Left ventricle myocardium inferior (tissue), 1 donor: ENCODE measurements around the gene SLC6A13. TPM values are rescaled to one million over a fixed set of nuclear protein-coding genes. Genes with fewer than 3 reads are reported as not detected.
A peak's percentile ranks its signal among the peaks of the same experiment; 100 is the strongest.
"Not testable (repeated sequence)": the region's sequence is repeated elsewhere in the genome, so short reads cannot be mapped to it uniquely, and the experiment has no call there.

Experiments
- DNase-seq: peaks from one replicate; pipeline ENCODE4 v3.0.0-alpha.2; 2020
- H3K27ac ChIP-seq: fragments of 200-600 bp; replicated peaks from 2 replicates; pipeline ENCODE4 v1.8.0; 2021
- H3K27me3 ChIP-seq: fragments of 200-600 bp; 2 replicates; pipeline ENCODE4 v1.8.0; 2021; ENCODE audit warnings: low read depth
- H3K36me3 ChIP-seq: fragments of 200-600 bp; 2 replicates; pipeline ENCODE4 v1.8.0; 2021
- H3K4me1 ChIP-seq: fragments of 200-600 bp; 2 replicates; pipeline ENCODE4 v1.8.0; 2021
- H3K4me3 ChIP-seq: fragments of 200-600 bp; 2 replicates; pipeline ENCODE4 v1.8.0; 2021; ENCODE audit warnings: mild to moderate bottlenecking, moderate library complexity
- H3K9me3 ChIP-seq: fragments of 200-600 bp; replicated peaks from 2 replicates; pipeline ENCODE4 v1.8.0; 2021
- CTCF ChIP-seq: fragments of 200-600 bp; IDR thresholded peaks from 2 replicates; pipeline ENCODE4 v1.8.0; 2021; ENCODE audit warnings: antibody characterized with exemption, mild to moderate bottlenecking, borderline replicate concordance
- intact Hi-C: fragments of 100-400 bp; cut with micrococcal nuclease; formaldehyde crosslinking; loops from one replicate; pipeline ENCODE4 v1.11.0; 2022
- total RNA-seq: library from RNA; stranded (reverse); fragmentation: NEBNext Ultra II Directional; extraction: Animal tissue kit (Norgen Biotek cat#: 25700); gene quantifications from one replicate; pipeline ENCODE4 v1.2.1, GENCODE V29; 2021
- donor health status: DM: no; HTN: yes; CAD: no; lungs with severe emphysema.

The SLC6A13 gene
- total RNA-seq, 1 donor from 2014 or later = 1.8 TPM

- Histone ChIP-seq H3K9me3 (no peaks in the 10 kb centered on the region), H3K36me3 (no peaks in the 10 kb centered on the region), H3K4me3 (no peak overlapping the region), H3K27ac (no peak overlapping the region), H3K4me1 (no peaks in the 10 kb centered on the region), H3K27me3 (peaks cover 7% of the 10 kb centered on the region)
- intact Hi-C loops = no loop called here
- TF ChIP-seq CTCF = peak; percentile 63
- peak; percentile 55 for DNase-seq
These were observed 42.7 kb downstream of the SLC6A13 start for GRCh38 chr12:219891-220352.

GRCh38 chr12:218728-219590, 43.7 kb downstream of the SLC6A13 start:
- H3K4me1 ChIP-seq = no peaks in the 10 kb centered on the region
- DNase-seq = no peak
- H3K27ac ChIP-seq = no peak overlapping the region
- peaks cover 7% of the 10 kb centered on the region for H3K27me3 ChIP-seq
- H3K36me3 ChIP-seq = no peaks in the 10 kb centered on the region
- no peaks in the 10 kb centered on the region for H3K9me3 ChIP-seq
- intact Hi-C loops = no loop called here
- TF ChIP-seq CTCF = no peak
- no peak overlapping the region for H3K4me3 ChIP-seq

- Histone ChIP-seq H3K27me3 (peaks cover 11% of the 10 kb centered on the region), H3K4me1 (no peaks in the 10 kb centered on the region)
- intact Hi-C loops = no loop called here
These were observed 44.4 kb downstream of the SLC6A13 start for GRCh38 chr12:218221-218620.

GRCh38 chr12:217029-217428, 45.6 kb downstream of the SLC6A13 start:
- H3K36me3 ChIP-seq, H3K4me1 ChIP-seq, DNase-seq, H3K27ac ChIP-seq, H3K9me3 ChIP-seq, intact Hi-C loops, H3K4me3 ChIP-seq: not testable (repeated sequence)
- H3K27me3 ChIP-seq = peaks cover 18% of the 10 kb centered on the region

More at GRCh38 chr12:218221-218620, 44.4 kb downstream of the SLC6A13 start:
- no peak for TF ChIP-seq CTCF
- DNase-seq = no peak
- no peak overlapping the region for H3K27ac ChIP-seq
- H3K9me3 ChIP-seq = no peaks in the 10 kb centered on the region
- H3K4me3 ChIP-seq = no peak overlapping the region
- H3K36me3 ChIP-seq = no peaks in the 10 kb centered on the region

GRCh38 chr12:215116-215515, 47.5 kb downstream of the SLC6A13 start:
- intact Hi-C loops = no loop called here
- Histone ChIP-seq H3K36me3 (no peaks in the 10 kb centered on the region), H3K27ac (no peak overlapping the region), H3K4me3 (no peak overlapping the region), H3K9me3 (no peaks in the 10 kb centered on the region), H3K4me1 (no peaks in the 10 kb centered on the region), H3K27me3 (peaks cover 34% of the 10 kb centered on the region)
- DNase-seq = no peak
- TF ChIP-seq CTCF = no peak
